GM18526 (cell line): ENCODE results near the gene MYH7B.

ENCODE experiments used
- POLR2A ChIP-seq: IDR thresholded peaks from 3 replicates; pipeline ENCODE4 v1.6.1; 2011; ENCODE audit not compliant: insufficient read length; ENCODE audit errors: extremely low read depth

MYH7B gene

GRCh38 chr20:35002426-35003210 lies 47.0 kb downstream of the MYH7B start:
- TF ChIP-seq POLR2A, result no peak

GRCh38 chr20:35003211-35004031 lies 47.8 kb downstream of the MYH7B start:
- no peak for TF ChIP-seq POLR2A

DNA sequence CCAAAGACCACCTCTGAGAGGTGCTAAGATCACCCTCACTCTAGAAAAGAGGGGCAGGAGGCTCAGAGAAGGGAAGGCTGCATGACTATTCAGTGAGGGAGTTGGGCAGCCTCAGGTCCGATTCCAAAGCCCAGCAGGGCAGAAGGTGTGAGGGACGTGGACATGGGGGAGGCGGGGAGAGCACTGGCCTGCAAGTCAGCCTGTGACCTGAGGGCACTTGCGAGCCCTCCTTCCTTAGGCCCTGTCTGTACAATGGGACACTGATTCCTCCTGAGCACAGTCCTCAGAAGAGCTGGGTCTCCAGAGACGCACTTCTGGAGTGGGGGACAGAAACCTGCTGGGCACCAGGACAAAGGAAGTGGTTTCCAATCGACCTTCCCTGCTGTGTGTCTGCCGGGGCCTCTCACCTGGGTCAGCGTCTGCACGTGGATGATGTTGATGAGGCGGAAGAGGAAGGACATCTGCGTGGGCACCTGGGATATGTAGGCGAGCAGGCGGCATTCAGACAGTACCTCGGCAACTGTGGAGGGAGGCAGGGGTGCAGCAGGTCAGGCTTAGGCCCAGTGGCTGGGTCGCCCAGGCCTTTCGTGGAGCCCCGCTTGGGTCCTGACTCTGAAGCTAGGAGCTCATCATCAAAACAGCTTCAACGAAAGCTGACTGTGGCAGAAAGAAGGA lies 48.5 kb downstream of the MYH7B start:
- no peak for TF ChIP-seq POLR2A

- TF ChIP-seq POLR2A, result no peak
Measured at GRCh38 chr20:35004749-35005462, 49.2 kb downstream of the MYH7B start.
